Measurements from ENCODE around the gene CLCN2. TPM values are rescaled to one million over a fixed set of nuclear protein-coding genes. Genes with fewer than 3 reads are reported as not detected.

The CLCN2 gene
- total RNA-seq, 1 donor from 2014 or later, result 17.8 TPM

DNA sequence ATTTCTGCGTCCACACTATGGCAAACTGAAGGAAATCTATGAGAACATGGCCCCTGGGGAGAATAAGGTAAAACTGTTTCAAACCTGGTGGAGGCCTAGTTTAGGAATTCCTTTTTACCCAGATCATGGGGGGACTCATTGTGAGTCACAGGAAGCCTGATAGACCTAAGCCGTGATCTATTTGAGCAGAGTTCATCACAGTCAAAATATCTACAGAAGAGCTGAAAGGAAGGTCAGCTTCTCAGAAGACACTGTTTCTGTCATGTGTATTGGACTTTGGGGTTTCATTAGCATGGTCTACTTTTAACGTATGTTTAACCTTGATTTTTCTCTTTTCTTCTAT is 61.1 kb downstream of the CLCN2 start:
- peaks cover 4% of the 10 kb centered on the region for H3K27me3 Mint-ChIP-seq (ENCODE audit: unreplicated experiment)
- H3K9me3 Mint-ChIP-seq (ENCODE audit: unreplicated experiment), result peaks cover 2% of the 10 kb centered on the region
- peaks cover 6% of the 10 kb centered on the region for H3K4me1 Mint-ChIP-seq (ENCODE audit: low read depth, unreplicated experiment)
- H3K36me3 Mint-ChIP-seq (ENCODE audit: unreplicated experiment), result no peaks in the 10 kb centered on the region
- no peak for DNase-seq
- TF ChIP-seq, protein P1, sequence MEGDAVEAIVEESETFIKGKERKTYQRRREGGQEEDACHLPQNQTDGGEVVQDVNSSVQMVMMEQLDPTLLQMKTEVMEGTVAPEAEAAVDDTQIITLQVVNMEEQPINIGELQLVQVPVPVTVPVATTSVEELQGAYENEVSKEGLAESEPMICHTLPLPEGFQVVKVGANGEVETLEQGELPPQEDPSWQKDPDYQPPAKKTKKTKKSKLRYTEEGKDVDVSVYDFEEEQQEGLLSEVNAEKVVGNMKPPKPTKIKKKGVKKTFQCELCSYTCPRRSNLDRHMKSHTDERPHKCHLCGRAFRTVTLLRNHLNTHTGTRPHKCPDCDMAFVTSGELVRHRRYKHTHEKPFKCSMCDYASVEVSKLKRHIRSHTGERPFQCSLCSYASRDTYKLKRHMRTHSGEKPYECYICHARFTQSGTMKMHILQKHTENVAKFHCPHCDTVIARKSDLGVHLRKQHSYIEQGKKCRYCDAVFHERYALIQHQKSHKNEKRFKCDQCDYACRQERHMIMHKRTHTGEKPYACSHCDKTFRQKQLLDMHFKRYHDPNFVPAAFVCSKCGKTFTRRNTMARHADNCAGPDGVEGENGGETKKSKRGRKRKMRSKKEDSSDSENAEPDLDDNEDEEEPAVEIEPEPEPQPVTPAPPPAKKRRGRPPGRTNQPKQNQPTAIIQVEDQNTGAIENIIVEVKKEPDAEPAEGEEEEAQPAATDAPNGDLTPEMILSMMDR (IDR thresholded peaks at IDR 0.05; ENCODE audit: partially characterized antibody, unreplicated experiment), result no peak
- H3K4me3 Mint-ChIP-seq (ENCODE audit: unreplicated experiment), result peak overlapping the region; percentile 91
- no peak overlapping the region for H3K27ac Mint-ChIP-seq (ENCODE audit: unreplicated experiment)

DNA sequence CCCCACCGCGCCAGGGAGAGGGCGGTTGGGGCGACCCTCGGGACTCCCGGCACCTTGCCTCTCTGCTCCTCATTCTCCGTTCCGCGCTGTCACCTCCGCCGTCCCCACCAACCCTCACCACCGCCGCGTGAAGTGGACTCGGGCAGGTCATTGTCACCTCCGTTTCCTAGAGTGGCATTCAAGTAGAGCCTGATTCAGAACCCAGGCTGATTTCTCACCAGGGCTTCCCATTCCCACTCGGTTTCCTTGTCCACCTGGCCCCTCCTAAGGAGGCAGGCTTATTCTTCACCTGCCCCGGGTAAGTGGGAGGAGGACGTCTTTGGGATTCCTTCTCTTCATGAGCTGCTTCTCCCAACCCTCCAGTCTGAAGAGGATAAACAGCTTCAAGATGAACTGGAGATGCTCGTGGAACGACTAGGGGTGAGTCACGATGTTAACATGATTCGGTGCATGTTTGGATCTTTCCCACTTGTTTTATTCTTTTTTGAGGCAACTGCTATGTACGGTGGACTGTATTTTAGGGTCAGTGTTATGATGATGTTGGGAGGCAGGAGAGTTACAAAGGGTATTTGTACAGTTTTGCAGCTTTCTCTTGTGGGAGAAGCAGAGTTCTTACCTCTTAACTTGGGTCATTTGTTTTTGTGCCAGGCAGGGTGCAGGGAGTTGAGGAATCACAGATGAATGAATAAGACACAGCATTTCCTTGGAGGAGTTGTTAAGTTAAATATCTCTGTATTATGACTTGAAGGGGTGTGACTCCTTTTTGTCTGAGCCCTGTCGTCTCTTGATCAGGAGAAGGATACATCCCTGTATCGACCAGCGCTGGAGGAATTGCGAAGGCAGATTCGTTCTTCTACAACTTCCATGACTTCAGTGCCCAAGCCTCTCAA is 61.7 kb downstream of the CLCN2 start:
- no peak for DNase-seq
- Mint-ChIP-seq H3K4me3 (ENCODE audit: unreplicated experiment) (peak overlapping the region; percentile 91), H3K36me3 (ENCODE audit: unreplicated experiment) (no peaks in the 10 kb centered on the region), H3K4me1 (ENCODE audit: low read depth, unreplicated experiment) (peaks cover 6% of the 10 kb centered on the region), H3K9me3 (ENCODE audit: unreplicated experiment) (peaks cover 2% of the 10 kb centered on the region), H3K27ac (ENCODE audit: unreplicated experiment) (peak overlapping the region; percentile 15), H3K27me3 (ENCODE audit: unreplicated experiment) (peaks cover 4% of the 10 kb centered on the region)
- TF ChIP-seq, protein P1 (IDR thresholded peaks at IDR 0.05; ENCODE audit: partially characterized antibody, unreplicated experiment), result no peak

DNA sequence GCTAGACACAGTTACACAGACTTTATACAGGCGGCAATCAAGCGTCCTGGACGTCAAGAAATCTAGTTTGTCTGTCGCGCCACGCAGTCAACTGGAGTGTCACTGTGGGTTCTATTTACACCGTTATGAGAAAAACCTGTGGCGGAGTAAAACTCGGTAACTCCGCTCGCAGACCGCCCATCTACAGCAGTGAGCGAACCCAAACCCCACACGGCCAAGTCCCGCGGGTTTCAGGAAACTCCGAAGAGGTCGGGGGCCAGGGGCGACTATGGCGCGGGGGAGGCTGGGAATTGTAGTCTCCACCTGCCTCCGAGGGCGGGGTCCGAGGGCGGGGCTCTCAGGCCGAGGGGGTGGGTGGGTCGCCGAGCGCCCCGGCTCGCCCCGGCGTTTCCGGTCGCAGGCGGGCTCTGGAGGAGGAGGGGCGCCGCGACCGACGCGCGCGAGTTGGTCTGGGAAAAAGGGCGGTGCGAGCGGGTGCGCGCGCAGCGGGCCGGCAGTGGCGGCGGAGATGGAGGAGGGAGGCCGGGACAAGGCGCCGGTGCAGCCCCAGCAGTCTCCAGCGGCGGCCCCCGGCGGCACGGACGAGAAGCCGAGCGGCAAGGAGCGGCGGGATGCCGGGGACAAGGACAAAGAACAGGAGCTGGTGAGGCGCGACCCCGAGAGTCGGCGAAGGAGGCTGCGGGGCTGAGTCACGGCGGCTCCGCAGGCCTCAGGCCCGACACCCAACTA is 62.5 kb downstream of the CLCN2 start, which contains the start of gene PSMD2:
TSS of gene PSMD2 (plus strand) at position 483 of the 729 bp plus-strand sequence. CDS start at position 509, 26 bp downstream.
- peak within 1 kb of the TSS; percentile 91 for H3K4me3 Mint-ChIP-seq (ENCODE audit: unreplicated experiment)
- TF ChIP-seq, protein P1 (IDR thresholded peaks at IDR 0.05; ENCODE audit: partially characterized antibody, unreplicated experiment), result peak; percentile 9
- DNase-seq, result peak; percentile 99
- peaks cover 4% of the 10 kb centered on the region for H3K27me3 Mint-ChIP-seq (ENCODE audit: unreplicated experiment)
- no peaks in the 10 kb centered on the region for H3K36me3 Mint-ChIP-seq (ENCODE audit: unreplicated experiment)
- H3K4me1 Mint-ChIP-seq (ENCODE audit: low read depth, unreplicated experiment), result peaks cover 6% of the 10 kb centered on the region
- peak within 1 kb of the TSS; percentile 64 for H3K27ac Mint-ChIP-seq (ENCODE audit: unreplicated experiment)
- peaks cover 2% of the 10 kb centered on the region for H3K9me3 Mint-ChIP-seq (ENCODE audit: unreplicated experiment)

DNA sequence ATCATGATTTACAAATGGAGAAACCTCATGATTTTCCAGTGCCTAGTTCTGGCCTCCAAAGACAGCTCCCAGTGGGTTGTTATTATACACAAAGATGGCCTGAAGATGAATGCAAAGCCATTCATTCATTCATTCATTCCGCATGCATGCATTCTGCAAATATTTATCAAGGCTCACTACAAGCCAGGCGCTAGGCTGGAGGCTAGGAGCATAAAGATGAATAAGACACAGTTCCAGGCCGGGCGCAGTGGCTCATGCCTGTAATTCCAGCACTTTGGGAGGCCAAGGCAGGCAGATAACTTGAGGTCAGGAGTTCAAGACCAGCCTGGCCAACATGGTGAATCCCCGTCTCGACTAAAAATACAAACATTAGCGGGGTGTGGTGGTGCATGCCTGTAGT is 64.8 kb downstream of the CLCN2 start:
- peaks cover 2% of the 10 kb centered on the region for H3K9me3 Mint-ChIP-seq (ENCODE audit: unreplicated experiment)
- no peak overlapping the region for H3K4me3 Mint-ChIP-seq (ENCODE audit: unreplicated experiment)
- no peaks in the 10 kb centered on the region for H3K36me3 Mint-ChIP-seq (ENCODE audit: unreplicated experiment)
- no peak overlapping the region for H3K27ac Mint-ChIP-seq (ENCODE audit: unreplicated experiment)
- no peak for DNase-seq
- peaks cover 6% of the 10 kb centered on the region for H3K4me1 Mint-ChIP-seq (ENCODE audit: low read depth, unreplicated experiment)
- TF ChIP-seq, protein P1 (IDR thresholded peaks at IDR 0.05; ENCODE audit: partially characterized antibody, unreplicated experiment), result no peak
- peaks cover 4% of the 10 kb centered on the region for H3K27me3 Mint-ChIP-seq (ENCODE audit: unreplicated experiment)

Other genes with a start within 250 kb of the CLCN2 start
- 41.6 TPM for gene EIF2B5, start 226.2 kb downstream of the CLCN2 start, total RNA-seq (ENCODE audit: unreplicated experiment)
- 213 TPM for gene DVL3, start 206.2 kb downstream of the CLCN2 start, total RNA-seq (ENCODE audit: unreplicated experiment)
- gene AP2M1, start 186.8 kb downstream of the CLCN2 start, total RNA-seq (ENCODE audit: unreplicated experiment), result 315 TPM
- 87.9 TPM for gene ABCF3, start 175.4 kb downstream of the CLCN2 start, total RNA-seq (ENCODE audit: unreplicated experiment)
- 56.5 TPM for gene VWA5B2, start 132.0 kb downstream of the CLCN2 start, total RNA-seq (ENCODE audit: unreplicated experiment)
- gene ALG3, start 112.6 kb downstream of the CLCN2 start, total RNA-seq (ENCODE audit: unreplicated experiment), result 26.5 TPM
- gene EEF1AKMT4, start 111.9 kb downstream of the CLCN2 start, total RNA-seq (ENCODE audit: unreplicated experiment), result 1.7 TPM
- 14.8 TPM for gene CAMK2N2, start 100.1 kb downstream of the CLCN2 start, total RNA-seq (ENCODE audit: unreplicated experiment)
- 1.6 TPM for gene ECE2, start 85.6 kb downstream of the CLCN2 start, total RNA-seq (ENCODE audit: unreplicated experiment)
- 338 TPM for gene PSMD2, start 62.4 kb downstream of the CLCN2 start, total RNA-seq (ENCODE audit: unreplicated experiment)
- gene EIF4G1, start 47.0 kb downstream of the CLCN2 start, total RNA-seq (ENCODE audit: unreplicated experiment), result 346 TPM
- gene FAM131A, start 24.0 kb downstream of the CLCN2 start, total RNA-seq (ENCODE audit: unreplicated experiment), result 51.4 TPM
- 48.1 TPM for gene POLR2H, start 105 bp upstream of the CLCN2 start, total RNA-seq (ENCODE audit: unreplicated experiment)
- gene THPO, start 16.6 kb upstream of the CLCN2 start, total RNA-seq (ENCODE audit: unreplicated experiment), result 1.6 TPM
- gene CHRD, start 18.4 kb upstream of the CLCN2 start, total RNA-seq (ENCODE audit: unreplicated experiment), result 47.1 TPM
- gene EPHB3, start 200.2 kb upstream of the CLCN2 start, total RNA-seq (ENCODE audit: unreplicated experiment), result 5.0 TPM

All from glutamatergic neuron (in vitro differentiated cells).